HepG2 (cell line): ENCODE measurements around the gene AEN. TPM values are rescaled to one million over a fixed set of nuclear protein-coding genes. Genes with fewer than 3 reads are reported as not detected.
A peak's percentile ranks its signal among the peaks of the same experiment; 100 is the strongest.

Source experiments
- AGO1 ChIP-seq: fragments of 200-400 bp; formaldehyde crosslinking; IDR thresholded peaks from 2 replicates; pipeline ENCODE4 v1.6.1; 2017; ENCODE audit warnings: mild to moderate bottlenecking, low read depth, low read length, moderate library complexity; ENCODE audit not compliant: poor library complexity, severe bottlenecking
- AKAP8 ChIP-seq: sonication (generic); formaldehyde crosslinking; IDR thresholded peaks from 2 replicates; pipeline ENCODE4 v1.5.1; 2020; ENCODE audit warnings: mild to moderate bottlenecking, missing genetic modification reagents
- GMEB2 ChIP-seq: IDR thresholded peaks from 2 replicates; pipeline ENCODE4 v1.6.1; 2016; ENCODE audit warnings: missing biosample characterization, missing genetic modification reagents, low read depth
- GPBP1L1 ChIP-seq: sonication (generic); formaldehyde crosslinking; IDR thresholded peaks from 2 replicates; pipeline ENCODE4 v1.5.0; 2020; ENCODE audit warnings: mild to moderate bottlenecking, missing genetic modification reagents
- GTF2F1 ChIP-seq: fragments of 150-350 bp; IDR thresholded peaks from 2 replicates; pipeline ENCODE4 v1.6.1; 2014; ENCODE audit warnings: low read length
- HCFC1 ChIP-seq: fragments of 150-350 bp; IDR thresholded peaks from 2 replicates; pipeline ENCODE4 v1.6.1; 2014; ENCODE audit warnings: low read depth, low read length
- HNRNPLL ChIP-seq: fragments of 200-400 bp; formaldehyde crosslinking; IDR thresholded peaks from 2 replicates; pipeline ENCODE4 v1.6.1; 2017; ENCODE audit warnings: mild to moderate bottlenecking, low read depth, low read length; ENCODE audit not compliant: poor library complexity, severe bottlenecking
- PBX3 ChIP-seq: sonication (generic); formaldehyde crosslinking; IDR thresholded peaks from 2 replicates; pipeline ENCODE4 v1.8.1; 2023; ENCODE audit warnings: missing genetic modification reagents, inconsistent platforms, borderline replicate concordance
- POLR2AphosphoS2 ChIP-seq: IDR thresholded peaks from 2 replicates; pipeline ENCODE4 v1.6.1; 2011; ENCODE audit warnings: low read depth, low read length, improper control_type of control experiment
- RFX3 ChIP-seq: IDR thresholded peaks from 2 replicates; pipeline ENCODE4 v1.6.1; 2016; ENCODE audit warnings: missing biosample characterization, missing genetic modification reagents
- SP5 ChIP-seq: IDR thresholded peaks from 2 replicates; pipeline ENCODE4 v1.6.1; 2016; ENCODE audit warnings: low read depth, borderline replicate concordance
- TOPORS ChIP-seq: sonication (generic); formaldehyde crosslinking; IDR thresholded peaks from 2 replicates; pipeline ENCODE4 v1.8.0; 2023; ENCODE audit warnings: mild to moderate bottlenecking, missing genetic modification reagents
- ZBTB46 ChIP-seq: sonication (generic); formaldehyde crosslinking; IDR thresholded peaks from 2 replicates; pipeline ENCODE4 v1.4.0; 2020; ENCODE audit warnings: mild to moderate bottlenecking, missing genetic modification reagents, borderline replicate concordance
- ZMYM2 ChIP-seq: sonication (generic); formaldehyde crosslinking; IDR thresholded peaks from 2 replicates; pipeline ENCODE4 v1.8.0; 2022; ENCODE audit warnings: mild to moderate bottlenecking, missing genetic modification reagents
- ZNF207 ChIP-seq: fragments of 450-650 bp; IDR thresholded peaks from 2 replicates; pipeline ENCODE4 v1.6.1; 2016; ENCODE audit warnings: antibody characterized with exemption, borderline replicate concordance
- ZNF224 ChIP-seq: sonication (generic); formaldehyde crosslinking; IDR thresholded peaks from 2 replicates; pipeline ENCODE4 v1.5.0; 2020; ENCODE audit warnings: mild to moderate bottlenecking, missing genetic modification reagents
- ZNF251 ChIP-seq: sonication (generic); formaldehyde crosslinking; IDR thresholded peaks from 2 replicates; pipeline ENCODE4 v1.9.0; 2021; ENCODE audit warnings: mild to moderate bottlenecking, missing genetic modification reagents
- ZNF292 ChIP-seq: sonication (generic); formaldehyde crosslinking; IDR thresholded peaks from 2 replicates; pipeline ENCODE4 v1.8.1; 2022; ENCODE audit warnings: mild to moderate bottlenecking, low read depth, missing genetic modification reagents, borderline replicate concordance
- ZNF329 ChIP-seq: sonication (generic); formaldehyde crosslinking; IDR thresholded peaks from 2 replicates; pipeline ENCODE4 v1.9.0; 2021; ENCODE audit warnings: low read depth, mild to moderate bottlenecking, missing genetic modification reagents
- ZNF564 ChIP-seq: sonication (generic); formaldehyde crosslinking; IDR thresholded peaks from 2 replicates; pipeline ENCODE4 v1.8.1; 2023; ENCODE audit warnings: mild to moderate bottlenecking, missing genetic modification reagents
- ZNF615 ChIP-seq: sonication (generic); formaldehyde crosslinking; IDR thresholded peaks from 2 replicates; pipeline ENCODE4 v1.5.0; 2020; ENCODE audit warnings: mild to moderate bottlenecking, missing genetic modification reagents, borderline replicate concordance
- ZNF644 ChIP-seq: IDR thresholded peaks from 2 replicates; pipeline ENCODE4 v1.6.1; 2016; ENCODE audit warnings: low read depth
- ZSCAN22 ChIP-seq: sonication (generic); formaldehyde crosslinking; IDR thresholded peaks from 2 replicates; pipeline ENCODE4 v1.4.0; 2020; ENCODE audit warnings: mild to moderate bottlenecking, missing genetic modification reagents
- polyA plus RNA-seq, 8 experiments: library from polyadenylated mRNA; depleted of rRNA in 3 of 8; stranded (reverse) in 7 of 8; unstranded in 1 of 8; fragments of >200 nt; fragmentation: Illumina TruSeq in 4 of 8; extraction: Trizol in 4 of 8; gene quantifications; 2 replicates each; pipeline versions ENCODE4 v1.2.1 to v1.2.3, GENCODE V29; 2011 to 2016; ENCODE audit warnings: low read depth in 4 of 8, missing spikeins in 1 of 8, mixed read lengths in 1 of 8; ENCODE audit not compliant: insufficient read depth in 1 of 8
- total RNA-seq, 5 experiments: library from RNA; depleted of rRNA; stranded (reverse); fragments of >200 nt; fragmentation: Illumina TruSeq; extraction: Trizol; gene quantifications; 2 replicates each; pipeline ENCODE4 v1.2.3, GENCODE V29; 2016; ENCODE audit warnings: low read depth in 1 of 5
- TF ChIP-seq, protein P1 (sequence below): sonication (generic); formaldehyde crosslinking; IDR thresholded peaks from 2 replicates; pipeline ENCODE4 v1.4.0; 2020; ENCODE audit warnings: missing genetic modification reagents

Gene AEN
- total and polyA plus RNA-seq, 2 of the 13 experiments (the other 11 are each of a cell fraction or from before 2014, with no cell fraction given), result 51.3 to 118 TPM

GRCh38 chr15:88638626-88639372, 17.7 kb downstream of the AEN start, which contains the start of gene ISG20 (continued):
- no peak for TF ChIP-seq GPBP1L1 (CRISPR knock-in tag)
- TF ChIP-seq ZNF564 (CRISPR knock-in tag), result no peak
- TF ChIP-seq POLR2AphosphoS2, result no peak
- no peak for TF ChIP-seq ZBTB46
- peak; percentile 59 for TF ChIP-seq GMEB2 (CRISPR knock-in tag)
- no peak for TF ChIP-seq GTF2F1
- peak; percentile 96 for TF ChIP-seq ZNF292 (CRISPR knock-in tag)
- TF ChIP-seq HCFC1, result peak; percentile 37; the same call in 1 of the 2 replicates
- peak; percentile 73 for TF ChIP-seq AGO1
- TF ChIP-seq AKAP8 (CRISPR knock-in tag), result 0 out of 2 replicates have a peak, but pooled peaks have one; percentile 58
- TF ChIP-seq ZNF615 (CRISPR knock-in tag), result no peak
- TF ChIP-seq RFX3 (CRISPR knock-in tag), result no peak
- peak; percentile 80; the same call in 1 of the 2 replicates for TF ChIP-seq ZNF329 (CRISPR knock-in tag)
- TF ChIP-seq ZNF224, result peak; percentile 97
- TF ChIP-seq PBX3 (CRISPR knock-in tag), result no peak
- peak; percentile 86 for TF ChIP-seq ZMYM2
- no peak for TF ChIP-seq TOPORS (CRISPR knock-in tag)
- TF ChIP-seq, protein P1, sequence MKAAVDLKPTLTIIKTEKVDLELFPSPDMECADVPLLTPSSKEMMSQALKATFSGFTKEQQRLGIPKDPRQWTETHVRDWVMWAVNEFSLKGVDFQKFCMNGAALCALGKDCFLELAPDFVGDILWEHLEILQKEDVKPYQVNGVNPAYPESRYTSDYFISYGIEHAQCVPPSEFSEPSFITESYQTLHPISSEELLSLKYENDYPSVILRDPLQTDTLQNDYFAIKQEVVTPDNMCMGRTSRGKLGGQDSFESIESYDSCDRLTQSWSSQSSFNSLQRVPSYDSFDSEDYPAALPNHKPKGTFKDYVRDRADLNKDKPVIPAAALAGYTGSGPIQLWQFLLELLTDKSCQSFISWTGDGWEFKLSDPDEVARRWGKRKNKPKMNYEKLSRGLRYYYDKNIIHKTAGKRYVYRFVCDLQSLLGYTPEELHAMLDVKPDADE (CRISPR knock-in tag), result no peak
- no peak for TF ChIP-seq ZNF251 (CRISPR knock-in tag)
- no peak for TF ChIP-seq ZNF207
- no peak for TF ChIP-seq ZNF644 (CRISPR knock-in tag)
- no peak; the same call in 1 of the 2 replicates for TF ChIP-seq ZSCAN22
- TF ChIP-seq HNRNPLL, result peak; percentile 72
- peak; percentile 71; the same call in 1 of the 2 replicates for TF ChIP-seq SP5
